ENCODE data around the gene KLHL26. TPM values are rescaled to one million over a fixed set of nuclear protein-coding genes. Genes with fewer than 3 reads are reported as not detected.

Gene KLHL26
- total and polyA plus RNA-seq, 2 of the 13 experiments (the other 11 are each of a cell fraction or from before 2014, with no cell fraction given) = 1.5 to 1.7 TPM

DNA sequence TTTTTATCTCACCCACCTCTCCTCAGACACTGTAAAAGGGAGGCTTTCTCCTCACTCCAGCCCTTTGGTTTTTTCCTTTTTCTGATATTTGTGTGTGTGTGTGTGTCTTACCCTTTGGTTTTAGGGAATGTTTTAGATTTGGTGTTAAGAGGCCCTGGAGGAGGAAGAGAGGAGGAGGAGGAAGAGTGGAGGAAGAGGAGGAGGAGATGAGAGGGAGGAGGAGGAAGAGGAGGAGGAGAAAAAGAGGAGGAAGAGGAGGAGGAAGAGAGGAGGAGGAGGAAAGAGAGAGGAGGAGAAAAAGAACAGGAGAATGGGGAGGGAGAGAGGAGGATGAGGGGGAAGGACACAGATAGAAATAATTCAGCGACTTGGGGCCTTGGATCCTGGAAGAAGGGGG lies 10.5 kb downstream of the KLHL26 start (continued):
- no peak for TF ChIP-seq ZNF724P (CRISPR knock-in tag; IDR thresholded peaks at IDR 0.05; ENCODE audit: borderline replicate concordance)

DNA sequence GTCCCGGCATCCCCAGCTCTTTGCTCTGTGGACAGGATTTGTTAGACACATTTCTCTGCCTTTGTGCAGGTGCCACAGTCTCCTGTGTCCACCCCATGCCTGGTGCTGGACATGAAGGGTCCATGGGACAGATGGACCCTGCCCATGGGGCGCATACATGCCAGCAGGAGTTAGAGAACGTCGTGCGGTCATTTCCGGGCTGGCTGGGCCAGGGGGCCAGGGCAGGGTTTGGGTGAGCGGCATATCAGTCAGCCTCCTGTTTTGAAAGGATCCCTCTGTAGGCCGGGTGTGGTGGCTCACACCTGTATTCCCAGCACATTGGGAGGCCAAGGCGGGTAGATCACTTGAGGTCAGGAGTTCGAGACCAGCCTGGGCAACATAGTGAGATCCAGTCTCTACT lies 11.0 kb downstream of the KLHL26 start:
- Histone ChIP-seq H3K36me3 (replicated peaks in 1 of 2; ENCODE audit: control insufficient read depth in 1 of 2, insufficient read depth in 2 of 2, low read length in 2 of 2) (no peaks in the 10 kb centered on the region; a peak in 1 of 5 replicates), H3K9ac (ENCODE audit: insufficient read depth, low read depth, low read length) (no peak overlapping the region), H3K4me1 (ENCODE audit: insufficient read depth, low read length) (peaks cover 10% of the 10 kb centered on the region; the same call in 1 of the 2 replicates), H3K4me3 (replicated peaks in 1 of 3; ENCODE audit: insufficient read depth in 1 of 3, low read depth in 2 of 3, low read length in 3 of 3) (no peak overlapping the region), H2AFZ (ENCODE audit: low read length) (no peak overlapping the region), H4K20me1 (ENCODE audit: insufficient read depth, low read length) (no peaks in the 10 kb centered on the region), H3K79me2 (ENCODE audit: insufficient read depth, low read length) (peaks cover 8% of the 10 kb centered on the region), H3K9me3 (ENCODE audit: low read length) (no peaks in the 10 kb centered on the region), H3K27me3 (ENCODE audit: control insufficient read depth in 1 of 2, insufficient read depth in 2 of 2, low read length in 2 of 2) (no peaks in the 10 kb centered on the region), H3K4me2 (ENCODE audit: low read depth, low read length) (no peak overlapping the region), H3K27ac (ENCODE audit: extremely low read length, insufficient read depth, low read length) (no peak overlapping the region)
- intact Hi-C loops (cut with micrococcal nuclease; ENCODE audit: unreplicated experiment) = no loop called here
- in situ Hi-C loops (cut with HindIII; ENCODE audit: extremely low pct_ligation_motif_present, low pct_unique_long_range_greater_than_20kb) = no loop called here
- FAIRE-seq (no peak), DNase-seq (ENCODE audit: low spot score) (no peak), ATAC-seq (no peak)
- POLR2A ChIA-PET = no interaction called here
- CTCF ChIA-PET (ENCODE audit: low intra/inter-chr PET ratio, low total read pairs) = no interaction called here
- no TSS peak for BruUV-seq (replicated peaks)
- WGBS (ENCODE audit: low lambda C conversion rate) = 96% methylated on average over 10 of the region's 10 CpGs
- TF ChIP-seq PHF5A (CRISPR knock-in tag; IDR thresholded peaks at IDR 0.05; ENCODE audit: low read depth, unreplicated experiment) (no peak), SKI (IDR thresholded peaks at IDR 0.05; ENCODE audit: partially characterized antibody) (no peak), KLF12 (CRISPR knock-in tag; IDR thresholded peaks at IDR 0.05; ENCODE audit: borderline replicate concordance) (no peak), EP300 (IDR thresholded peaks at IDR 0.05; ENCODE audit: low read depth in 2 of 2, low read length in 2 of 2) (no peak), EP300 (CRISPR knock-in tag; IDR thresholded peaks at IDR 0.05; ENCODE audit: borderline replicate concordance) (no peak), NPAS2 (CRISPR knock-in tag; IDR thresholded peaks at IDR 0.05; ENCODE audit: borderline replicate concordance) (no peak), JUND (CRISPR knock-in tag; IDR thresholded peaks at IDR 0.05) (no peak), ZNF124 (CRISPR knock-in tag; IDR thresholded peaks at IDR 0.05) (no peak), ZNF597 (CRISPR knock-in tag; IDR thresholded peaks at IDR 0.05) (no peak), SP2 (CRISPR knock-in tag; IDR thresholded peaks at IDR 0.05) (no peak), RERE (CRISPR knock-in tag; IDR thresholded peaks at IDR 0.05; ENCODE audit: low read depth) (no peak), MAZ (IDR thresholded peaks at IDR 0.05; ENCODE audit: borderline replicate concordance, low read depth, low read length) (no peak), MAZ (CRISPR knock-in tag; IDR thresholded peaks at IDR 0.05; ENCODE audit: low read depth) (no peak)
- TF ChIP-seq, protein P1, sequence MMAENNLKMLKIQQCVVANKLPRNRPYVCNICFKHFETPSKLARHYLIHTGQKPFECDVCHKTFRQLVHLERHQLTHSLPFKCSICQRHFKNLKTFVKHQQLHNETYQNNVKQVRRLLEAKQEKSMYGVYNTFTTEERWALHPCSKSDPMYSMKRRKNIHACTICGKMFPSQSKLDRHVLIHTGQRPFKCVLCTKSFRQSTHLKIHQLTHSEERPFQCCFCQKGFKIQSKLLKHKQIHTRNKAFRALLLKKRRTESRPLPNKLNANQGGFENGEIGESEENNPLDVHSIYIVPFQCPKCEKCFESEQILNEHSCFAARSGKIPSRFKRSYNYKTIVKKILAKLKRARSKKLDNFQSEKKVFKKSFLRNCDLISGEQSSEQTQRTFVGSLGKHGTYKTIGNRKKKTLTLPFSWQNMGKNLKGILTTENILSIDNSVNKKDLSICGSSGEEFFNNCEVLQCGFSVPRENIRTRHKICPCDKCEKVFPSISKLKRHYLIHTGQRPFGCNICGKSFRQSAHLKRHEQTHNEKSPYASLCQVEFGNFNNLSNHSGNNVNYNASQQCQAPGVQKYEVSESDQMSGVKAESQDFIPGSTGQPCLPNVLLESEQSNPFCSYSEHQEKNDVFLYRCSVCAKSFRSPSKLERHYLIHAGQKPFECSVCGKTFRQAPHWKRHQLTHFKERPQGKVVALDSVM (CRISPR knock-in tag; IDR thresholded peaks at IDR 0.05) = no peak
